ENCODE results near the gene CNN2. TPM values are rescaled to one million over a fixed set of nuclear protein-coding genes. Genes with fewer than 3 reads are reported as not detected.
A peak's percentile ranks its signal among the peaks of the same experiment; 100 is the strongest.

Gene CNN2
- total RNA-seq, 1 experiment from 2014 or later: 524 TPM

DNA sequence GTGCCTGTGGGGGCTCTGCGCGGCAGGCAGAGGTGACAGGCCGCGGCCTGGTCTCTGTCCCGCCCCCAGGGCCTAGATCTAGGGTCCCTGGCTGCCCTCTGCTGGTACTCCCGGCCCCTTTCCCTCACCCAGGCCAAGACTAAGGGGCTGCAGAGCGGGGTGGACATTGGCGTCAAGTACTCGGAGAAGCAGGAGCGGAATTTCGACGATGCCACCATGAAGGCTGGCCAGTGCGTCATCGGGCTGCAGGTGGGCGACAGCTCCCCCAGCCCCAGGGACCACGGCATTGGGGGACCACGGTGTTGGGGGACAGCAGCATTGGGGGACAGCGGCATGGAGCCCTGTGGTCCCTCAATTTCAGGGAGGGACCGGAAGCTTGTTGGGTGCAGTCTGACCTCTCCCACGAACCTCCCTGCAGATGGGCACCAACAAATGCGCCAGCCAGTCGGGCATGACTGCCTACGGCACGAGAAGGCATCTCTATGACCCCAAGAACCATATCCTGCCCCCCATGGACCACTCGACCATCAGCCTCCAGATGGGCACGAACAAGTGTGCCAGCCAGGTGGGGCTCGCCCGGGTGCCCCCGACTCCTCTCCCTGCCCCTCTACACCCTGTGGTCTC, 9.7 kb downstream of the CNN2 start:
- H2BK120ac ChIP-seq (ENCODE audit: low read depth, low read length, poor library complexity, severe bottlenecking): no peak overlapping the region
- H3K79me2 ChIP-seq (ENCODE audit: insufficient read depth, low read length): no peaks in the 10 kb centered on the region
- peaks cover 9% of the 10 kb centered on the region for H3K23me2 ChIP-seq (ENCODE audit: insufficient read length, low read depth, low read length, poor library complexity, severe bottlenecking)
- Mint-ChIP-seq H3K4me3 (no peak overlapping the region), H3K9me3 (no peaks in the 10 kb centered on the region), H3K27me3 (ENCODE audit: low read depth) (peaks cover 3% of the 10 kb centered on the region; the same call in 1 of the 2 replicates), H3K4me1 (peaks cover 11 to 21% of the 10 kb centered on the region in 2 experiments), H3K36me3 (ENCODE audit: insufficient read depth in 1 of 3, low read depth in 3 of 3) (peaks cover 40 to 63% (median 57%) of the 10 kb centered on the region in 3 experiments), H3K27ac (no peak overlapping the region)
- TF ChIP-seq, protein P1, sequence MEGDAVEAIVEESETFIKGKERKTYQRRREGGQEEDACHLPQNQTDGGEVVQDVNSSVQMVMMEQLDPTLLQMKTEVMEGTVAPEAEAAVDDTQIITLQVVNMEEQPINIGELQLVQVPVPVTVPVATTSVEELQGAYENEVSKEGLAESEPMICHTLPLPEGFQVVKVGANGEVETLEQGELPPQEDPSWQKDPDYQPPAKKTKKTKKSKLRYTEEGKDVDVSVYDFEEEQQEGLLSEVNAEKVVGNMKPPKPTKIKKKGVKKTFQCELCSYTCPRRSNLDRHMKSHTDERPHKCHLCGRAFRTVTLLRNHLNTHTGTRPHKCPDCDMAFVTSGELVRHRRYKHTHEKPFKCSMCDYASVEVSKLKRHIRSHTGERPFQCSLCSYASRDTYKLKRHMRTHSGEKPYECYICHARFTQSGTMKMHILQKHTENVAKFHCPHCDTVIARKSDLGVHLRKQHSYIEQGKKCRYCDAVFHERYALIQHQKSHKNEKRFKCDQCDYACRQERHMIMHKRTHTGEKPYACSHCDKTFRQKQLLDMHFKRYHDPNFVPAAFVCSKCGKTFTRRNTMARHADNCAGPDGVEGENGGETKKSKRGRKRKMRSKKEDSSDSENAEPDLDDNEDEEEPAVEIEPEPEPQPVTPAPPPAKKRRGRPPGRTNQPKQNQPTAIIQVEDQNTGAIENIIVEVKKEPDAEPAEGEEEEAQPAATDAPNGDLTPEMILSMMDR (conservative IDR thresholded peaks at IDR 0.05): 0 out of 3 replicates have a peak, but pooled peaks have one; percentile 39
- no peaks in the 10 kb centered on the region for H3K79me1 ChIP-seq (ENCODE audit: insufficient read depth, low read depth, low read length, poor library complexity, severe bottlenecking)
- no peak overlapping the region for H2BK20ac ChIP-seq (ENCODE audit: low read depth, low read length, poor library complexity, severe bottlenecking)
- no peak overlapping the region for H4K91ac ChIP-seq (ENCODE audit: insufficient read length, low read depth, low read length)
- no peaks in the 10 kb centered on the region for H3K27me3 ChIP-seq (ENCODE audit: insufficient read depth, low read length)
- no peak overlapping the region for H3K23ac ChIP-seq (ENCODE audit: insufficient read length, low read depth, low read length)
- no peak overlapping the region for H2AK5ac ChIP-seq (ENCODE audit: insufficient read length, low read length)
- no peak overlapping the region for H3K9ac ChIP-seq (ENCODE audit: extremely low read depth, insufficient read length, low read length)
- no peak overlapping the region for H2BK12ac ChIP-seq (ENCODE audit: insufficient read length, low read depth, low read length)
- H3K56ac ChIP-seq (ENCODE audit: insufficient read length, low read depth, low read length): no peak overlapping the region
- no peak overlapping the region for H3K4ac ChIP-seq (ENCODE audit: low read depth, low read length)
- no peak overlapping the region for H3K4me2 ChIP-seq (ENCODE audit: insufficient read depth, insufficient read length, low read length)
- no peak overlapping the region for H4K8ac ChIP-seq (replicated peaks; ENCODE audit: insufficient read length, low read depth, low read length)
- H4K20me1 ChIP-seq (ENCODE audit: control insufficient read depth, insufficient read depth, insufficient read length): no peaks in the 10 kb centered on the region
- no peak for DNase-seq
- H2AFZ ChIP-seq (ENCODE audit: low read length): no peak overlapping the region
- no peak overlapping the region for H3K18ac ChIP-seq (ENCODE audit: insufficient read length, low read depth, low read length)
- H2BK5ac ChIP-seq (ENCODE audit: insufficient read length, low read length): no peak overlapping the region
- H3K14ac ChIP-seq (ENCODE audit: insufficient read depth, low read length): no peak overlapping the region
- WGBS (ENCODE audit: extremely low coverage, insufficient read length, low lambda C conversion rate): no CpG with 5 or more reads among the region's 29 CpGs
- no peaks in the 10 kb centered on the region for H3K4me1 ChIP-seq (ENCODE audit: insufficient read depth, low read length)
- no peak overlapping the region for H4K5ac ChIP-seq (ENCODE audit: insufficient read length, low read depth, low read length)
- H3T11ph ChIP-seq (ENCODE audit: low read length): no peak overlapping the region
- H3K9me3 ChIP-seq (ENCODE audit: control insufficient read depth, low read depth, low read length): no peaks in the 10 kb centered on the region
- no peak overlapping the region for H2BK15ac ChIP-seq (ENCODE audit: low read depth, low read length)
- no peak overlapping the region for H3K27ac ChIP-seq (ENCODE audit: insufficient read length, low read depth, low read length)

All from H9 (cell line).